HepG2 (cell line): Measurements from ENCODE around the gene TM4SF18. TPM values are rescaled to one million over a fixed set of nuclear protein-coding genes. Genes with fewer than 3 reads are reported as not detected.

Source experiments
- AHDC1 ChIP-seq: sonication (generic); formaldehyde crosslinking; IDR thresholded peaks from 2 replicates; pipeline ENCODE4 v1.5.1; 2020; ENCODE audit warnings: mild to moderate bottlenecking, missing genetic modification reagents, borderline replicate concordance
- ARID5B ChIP-seq: IDR thresholded peaks from 2 replicates; pipeline ENCODE4 v1.4.0; 2020; ENCODE audit warnings: mild to moderate bottlenecking, missing genetic modification reagents
- ELF3 ChIP-seq: IDR thresholded peaks from 2 replicates; pipeline ENCODE4 v1.6.1; 2016; ENCODE audit warnings: missing genetic modification reagents, missing compliant biosample characterization
- GATAD2A ChIP-seq: IDR thresholded peaks from 2 replicates; pipeline ENCODE4 v1.6.1; 2016
- NFKB2 ChIP-seq: sonication (generic); formaldehyde crosslinking; IDR thresholded peaks from 2 replicates; pipeline ENCODE4 v1.4.0; 2020; ENCODE audit warnings: missing genetic modification reagents, borderline replicate concordance
- PPARG ChIP-seq: conservative IDR thresholded peaks from 2 replicates; pipeline ENCODE4 v1.6.1; 2016; ENCODE audit warnings: missing biosample characterization, missing genetic modification reagents
- SMARCC2 ChIP-seq: fragments of 450-650 bp; IDR thresholded peaks from 2 replicates; pipeline ENCODE4 v1.6.1; 2017; ENCODE audit warnings: antibody characterized with exemption, mild to moderate bottlenecking
- ZBTB40 ChIP-seq, 2 experiments: fragments of 450-650 bp in 1 of 2; sonication (generic) in 1 of 2; formaldehyde crosslinking in 1 of 2; IDR thresholded peaks; 2 replicates each; pipeline versions ENCODE4 v1.6.1 to v1.8.0; 2016 to 2022; ENCODE audit warnings: antibody characterized with exemption in 1 of 2, mild to moderate bottlenecking in 1 of 2, missing genetic modification reagents in 1 of 2
- ZNF264 ChIP-seq: sonication (generic); formaldehyde crosslinking; IDR thresholded peaks from 2 replicates; pipeline ENCODE4 v1.4.0; 2020; ENCODE audit warnings: missing genetic modification reagents
- polyA plus RNA-seq, 8 experiments: library from polyadenylated mRNA; depleted of rRNA in 3 of 8; stranded (reverse) in 7 of 8; unstranded in 1 of 8; fragments of >200 nt; fragmentation: Illumina TruSeq in 4 of 8; extraction: Trizol in 4 of 8; gene quantifications; 2 replicates each; pipeline versions ENCODE4 v1.2.1 to v1.2.3, GENCODE V29; 2011 to 2016; ENCODE audit warnings: low read depth in 4 of 8, missing spikeins in 1 of 8, mixed read lengths in 1 of 8; ENCODE audit not compliant: insufficient read depth in 1 of 8
- total RNA-seq, 5 experiments: library from RNA; depleted of rRNA; stranded (reverse); fragments of >200 nt; fragmentation: Illumina TruSeq; extraction: Trizol; gene quantifications; 2 replicates each; pipeline ENCODE4 v1.2.3, GENCODE V29; 2016; ENCODE audit warnings: low read depth in 1 of 5

The TM4SF18 gene
- total and polyA plus RNA-seq, 2 of the 13 experiments (the other 11 are each of a cell fraction or from before 2014, with no cell fraction given) = 0.15 TPM; not detected in 1

GRCh38 chr3:149314807-149315578 is 18.4 kb downstream of the TM4SF18 start (continued):
- peak; percentile 40; the same call in 1 of the 2 replicates for TF ChIP-seq AHDC1 (CRISPR knock-in tag)
- TF ChIP-seq ARID5B (CRISPR knock-in tag) = peak; percentile 65; the same call in 1 of the 2 replicates
- no peak for TF ChIP-seq NFKB2
- peak; percentile 32; the same call in 1 of the 2 replicates for TF ChIP-seq GATAD2A (CRISPR knock-in tag)
- peak; percentile 37; the same call in 1 of the 2 replicates for TF ChIP-seq ELF3 (CRISPR knock-in tag)
- TF ChIP-seq PPARG (CRISPR knock-in tag) = 0 out of 2 replicates have a peak, but pooled peaks have one; percentile 24
- TF ChIP-seq SMARCC2 = no peak
- peak; percentile 84 for TF ChIP-seq ZNF264 (CRISPR knock-in tag)
- TF ChIP-seq ZBTB40 (IDR thresholded peaks at IDR 0.05) = peak; percentile 51; the same call in 1 of the 2 replicates
- TF ChIP-seq ZBTB40 (CRISPR knock-in tag; IDR thresholded peaks at IDR 0.05) = no peak
